Right lobe of liver (tissue), 4 donors: ENCODE measurements around the gene RELN.

Source experiments
- CTCF ChIP-seq, 4 donors: fragments of 200-600 bp in 3 of 4; fragments of 450-650 bp in 1 of 4; IDR thresholded peaks; one replicate each; pipeline versions ENCODE4 v1.5.1 to v1.8.0; 2016 to 2022; ENCODE audit warnings: antibody characterized with exemption in 4 of 4, mild to moderate bottlenecking in 2 of 4
- POLR2A ChIP-seq: fragments of 450-650 bp; IDR thresholded peaks from one replicate; pipeline ENCODE4 v1.6.1; 2017; ENCODE audit warnings: antibody characterized with exemption, mild to moderate bottlenecking
- donor health status: DM: no; HTN: no; CAD: no.
- donor health status: DM: no; HTN: no; CAD: no.
- donor health status: DM: no; HTN: yes; CAD: no.

- TF ChIP-seq CTCF (IDR thresholded peaks at IDR 0.05) (no peak), POLR2A (no peak)
These were observed 291.4 kb downstream of the RELN start for GRCh38 chr7:103698064-103698463.
